ENCODE results near the gene MMP26.

GRCh38 chr11:4684631-4685285, 19.8 kb upstream of the MMP26 start:
- no peak for TF ChIP-seq CTCF (IDR thresholded peaks at IDR 0.05; ENCODE audit: borderline replicate concordance, extremely low read depth, low read length, poor library complexity, severe bottlenecking)
- TF ChIP-seq EZH2 (IDR thresholded peaks at IDR 0.05; ENCODE audit: borderline replicate concordance, low read depth, low read length, severe bottlenecking) = no peak

All from DND-41 (cell line).